Fibroblast of gingiva (primary cell): ENCODE results near the gene SLC34A2.
"Not testable (repeated sequence)": the region's sequence is repeated elsewhere in the genome, so short reads cannot be mapped to it uniquely, and the experiment has no call there.

Experiments used
- DNase-seq: peaks from one replicate; pipeline ENCODE4 v3.0.0-alpha.2; 2011; ENCODE audit warnings: low read depth

Gene SLC34A2

DNA sequence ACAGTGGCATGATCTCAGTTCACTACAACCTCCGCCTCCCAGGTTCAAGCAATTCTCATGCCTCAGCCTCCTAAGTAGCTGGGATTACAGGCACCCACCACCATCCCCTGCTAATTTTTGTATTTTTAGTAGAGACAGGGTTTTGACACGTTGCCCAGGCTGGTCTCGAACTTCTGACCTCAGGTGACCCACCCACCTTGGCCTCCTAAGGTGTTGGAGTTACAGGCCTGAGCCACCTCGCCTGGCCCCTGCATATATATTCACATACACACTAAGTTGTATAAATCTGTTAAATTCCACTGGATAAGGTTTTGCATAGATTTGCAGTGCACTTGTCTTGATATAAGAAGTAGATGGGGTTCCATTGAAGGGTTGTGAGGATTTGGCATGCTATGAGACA is 5.8 kb downstream of the SLC34A2 start:
- DNase-seq = not testable (repeated sequence)

DNA sequence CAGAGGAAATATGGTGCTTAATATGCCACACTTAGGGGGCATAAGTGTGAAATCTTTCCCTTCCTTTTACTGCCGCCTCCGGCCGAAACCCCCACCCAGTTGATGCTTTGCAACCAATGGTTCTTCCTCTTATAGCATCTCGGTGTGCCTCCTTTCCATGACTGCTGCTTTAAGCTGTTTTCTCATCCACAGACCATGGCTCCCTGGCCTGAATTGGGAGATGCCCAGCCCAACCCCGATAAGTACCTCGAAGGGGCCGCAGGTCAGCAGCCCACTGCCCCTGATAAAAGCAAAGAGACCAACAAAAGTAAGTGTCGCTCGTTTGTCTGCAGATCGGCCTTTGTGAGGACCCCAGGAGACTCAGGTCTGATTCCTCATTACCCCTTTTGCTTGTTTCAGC is 6.7 kb downstream of the SLC34A2 start:
- DNase-seq = no peak

DNA sequence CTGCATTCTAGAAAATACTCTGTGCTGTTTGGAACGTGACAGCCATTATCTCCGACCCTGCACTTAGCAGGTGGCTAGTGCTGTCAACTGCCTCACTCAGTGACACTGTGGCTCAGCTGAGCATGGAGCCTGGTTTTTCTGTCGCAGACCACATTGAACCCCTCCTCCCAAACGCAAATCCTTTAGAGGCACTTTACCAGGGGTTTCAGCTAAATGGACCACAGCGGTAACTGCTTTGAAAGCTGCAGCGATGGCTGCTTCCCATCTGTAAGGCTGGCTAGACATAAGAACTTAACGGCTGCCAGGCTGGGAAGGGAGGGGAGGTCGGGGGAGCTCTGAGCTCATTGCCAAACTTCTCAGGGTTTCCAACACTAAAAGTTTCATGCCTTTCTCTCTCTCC is 8.1 kb downstream of the SLC34A2 start:
- no peak for DNase-seq

DNA sequence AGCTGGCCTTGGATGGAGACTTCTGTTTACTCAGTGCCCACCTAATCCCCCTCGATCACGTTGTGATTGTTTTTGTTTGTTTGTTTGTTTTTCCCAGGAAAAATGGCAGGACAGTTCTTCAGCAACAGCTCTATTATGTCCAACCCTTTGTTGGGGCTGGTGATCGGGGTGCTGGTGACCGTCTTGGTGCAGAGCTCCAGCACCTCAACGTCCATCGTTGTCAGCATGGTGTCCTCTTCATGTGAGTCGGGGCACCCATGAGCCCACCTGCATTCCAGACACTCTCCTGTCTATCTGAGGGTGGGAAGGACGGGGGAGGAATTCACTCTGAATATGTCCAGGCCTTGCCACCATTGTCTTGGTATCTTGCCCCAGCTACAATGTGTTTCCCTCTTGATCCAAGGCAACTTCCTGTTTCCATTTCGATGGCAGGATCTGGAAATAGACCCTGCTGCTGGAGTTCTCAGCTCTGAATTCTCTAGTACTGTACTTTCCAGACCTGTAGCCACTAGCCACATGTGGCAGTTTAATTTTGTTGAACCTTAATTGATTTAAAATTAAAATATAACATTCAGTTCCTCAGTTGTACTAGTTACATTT is 10.5 kb downstream of the SLC34A2 start:
- no peak for DNase-seq

DNA sequence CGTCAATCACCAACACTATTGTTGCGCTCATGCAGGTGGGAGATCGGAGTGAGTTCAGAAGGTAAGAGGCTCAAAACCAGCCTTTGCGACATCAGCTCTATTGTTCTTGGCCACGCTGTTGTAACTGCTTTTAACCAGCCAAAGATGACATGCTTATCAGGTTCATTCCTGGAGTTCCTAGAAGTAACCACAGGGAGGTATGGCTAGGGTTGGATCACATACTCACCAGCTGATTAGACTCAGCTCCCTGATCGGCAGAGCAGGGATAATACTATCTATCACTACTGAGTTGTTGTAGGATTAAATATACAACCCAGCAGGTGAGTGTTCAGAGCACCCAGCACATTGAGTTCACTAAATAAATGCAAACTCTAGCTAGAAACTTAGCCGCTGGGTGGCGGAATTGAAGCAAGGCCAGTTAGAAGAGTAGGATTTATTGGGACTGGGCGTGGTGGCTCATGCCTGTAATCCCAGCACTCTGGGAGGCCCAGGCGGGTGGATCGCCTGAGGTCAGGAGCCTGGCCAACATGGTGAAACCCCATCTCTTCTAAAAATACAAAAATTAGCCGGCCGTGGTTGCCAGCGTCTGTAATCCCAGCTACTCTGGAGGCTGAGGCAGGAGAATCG is 12.4 kb downstream of the SLC34A2 start:
- no peak for DNase-seq

DNA sequence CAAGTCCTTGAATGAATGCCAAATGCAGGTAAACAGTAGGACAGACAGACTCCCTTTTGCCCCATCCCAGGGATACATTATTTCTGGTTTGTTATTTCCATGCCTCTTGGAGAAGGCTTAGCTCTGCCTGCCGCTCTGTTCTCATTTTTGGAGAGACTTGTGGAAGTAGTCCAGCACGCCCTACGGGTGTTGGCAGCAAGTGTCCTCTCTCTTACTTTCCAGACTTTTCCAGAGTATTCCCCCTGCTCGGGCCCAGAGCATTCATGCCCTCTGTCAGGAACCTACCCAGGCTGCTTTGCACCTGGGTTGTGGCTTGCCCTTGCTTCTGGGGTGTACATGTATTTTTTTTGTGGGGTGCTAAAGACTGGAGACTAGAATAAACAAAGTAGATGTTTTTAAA is 15.3 kb downstream of the SLC34A2 start:
- no peak for DNase-seq

DNA sequence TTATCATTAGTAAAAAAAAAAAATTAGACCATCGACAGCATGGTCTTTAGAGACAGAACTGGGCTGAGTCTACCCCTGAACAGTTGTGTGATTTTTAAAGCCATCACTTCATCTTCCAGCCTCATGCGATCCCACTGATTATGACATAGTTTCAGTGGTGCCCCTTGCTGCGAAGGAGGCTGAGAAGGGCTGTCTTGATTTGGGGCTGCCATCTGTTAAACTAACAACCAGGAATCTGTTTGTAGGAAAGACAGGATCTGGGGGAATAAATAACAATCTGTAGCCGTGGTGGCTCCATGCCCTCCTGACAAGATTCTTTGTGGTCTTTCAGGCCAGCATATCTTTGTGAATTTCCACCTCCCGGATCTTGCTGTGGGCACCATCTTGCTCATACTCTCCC is 17.1 kb downstream of the SLC34A2 start:
- no peak for DNase-seq

DNA sequence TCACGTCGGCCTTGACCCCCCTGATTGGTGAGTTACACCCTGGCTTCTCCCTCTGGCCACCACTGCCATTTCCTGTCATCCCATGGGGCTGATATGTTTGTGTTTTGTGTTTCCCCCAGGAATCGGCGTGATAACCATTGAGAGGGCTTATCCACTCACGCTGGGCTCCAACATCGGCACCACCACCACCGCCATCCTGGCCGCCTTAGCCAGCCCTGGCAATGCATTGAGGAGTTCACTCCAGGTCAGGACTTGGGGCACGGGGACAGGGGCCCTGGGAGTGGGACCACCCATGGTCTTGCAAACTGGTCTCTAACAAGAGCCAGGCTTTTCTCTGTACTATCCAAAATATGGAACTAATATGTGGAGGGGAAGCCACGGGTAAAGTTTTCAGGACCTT is 18.7 kb downstream of the SLC34A2 start:
- no peak for DNase-seq

DNA sequence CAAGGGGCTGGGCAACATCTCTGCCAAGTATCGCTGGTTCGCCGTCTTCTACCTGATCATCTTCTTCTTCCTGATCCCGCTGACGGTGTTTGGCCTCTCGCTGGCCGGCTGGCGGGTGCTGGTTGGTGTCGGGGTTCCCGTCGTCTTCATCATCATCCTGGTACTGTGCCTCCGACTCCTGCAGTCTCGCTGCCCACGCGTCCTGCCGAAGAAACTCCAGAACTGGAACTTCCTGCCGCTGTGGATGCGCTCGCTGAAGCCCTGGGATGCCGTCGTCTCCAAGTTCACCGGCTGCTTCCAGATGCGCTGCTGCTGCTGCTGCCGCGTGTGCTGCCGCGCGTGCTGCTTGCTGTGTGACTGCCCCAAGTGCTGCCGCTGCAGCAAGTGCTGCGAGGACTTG is 20.6 kb downstream of the SLC34A2 start:
- no peak for DNase-seq

DNA sequence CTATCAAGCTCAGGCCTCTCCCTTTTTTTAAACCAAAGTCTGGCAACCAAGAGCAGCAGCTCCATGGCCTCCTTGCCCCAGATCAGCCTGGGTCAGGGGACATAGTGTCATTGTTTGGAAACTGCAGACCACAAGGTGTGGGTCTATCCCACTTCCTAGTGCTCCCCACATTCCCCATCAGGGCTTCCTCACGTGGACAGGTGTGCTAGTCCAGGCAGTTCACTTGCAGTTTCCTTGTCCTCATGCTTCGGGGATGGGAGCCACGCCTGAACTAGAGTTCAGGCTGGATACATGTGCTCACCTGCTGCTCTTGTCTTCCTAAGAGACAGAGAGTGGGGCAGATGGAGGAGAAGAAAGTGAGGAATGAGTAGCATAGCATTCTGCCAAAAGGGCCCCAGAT is 21.5 kb downstream of the SLC34A2 start:
- DNase-seq = no peak

DNA sequence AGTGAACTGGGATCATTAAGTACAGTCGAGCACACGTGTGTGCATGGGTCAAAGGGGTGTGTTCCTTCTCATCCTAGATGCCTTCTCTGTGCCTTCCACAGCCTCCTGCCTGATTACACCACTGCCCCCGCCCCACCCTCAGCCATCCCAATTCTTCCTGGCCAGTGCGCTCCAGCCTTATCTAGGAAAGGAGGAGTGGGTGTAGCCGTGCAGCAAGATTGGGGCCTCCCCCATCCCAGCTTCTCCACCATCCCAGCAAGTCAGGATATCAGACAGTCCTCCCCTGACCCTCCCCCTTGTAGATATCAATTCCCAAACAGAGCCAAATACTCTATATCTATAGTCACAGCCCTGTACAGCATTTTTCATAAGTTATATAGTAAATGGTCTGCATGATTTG is 22.3 kb downstream of the SLC34A2 start:
- DNase-seq = no peak

DNA sequence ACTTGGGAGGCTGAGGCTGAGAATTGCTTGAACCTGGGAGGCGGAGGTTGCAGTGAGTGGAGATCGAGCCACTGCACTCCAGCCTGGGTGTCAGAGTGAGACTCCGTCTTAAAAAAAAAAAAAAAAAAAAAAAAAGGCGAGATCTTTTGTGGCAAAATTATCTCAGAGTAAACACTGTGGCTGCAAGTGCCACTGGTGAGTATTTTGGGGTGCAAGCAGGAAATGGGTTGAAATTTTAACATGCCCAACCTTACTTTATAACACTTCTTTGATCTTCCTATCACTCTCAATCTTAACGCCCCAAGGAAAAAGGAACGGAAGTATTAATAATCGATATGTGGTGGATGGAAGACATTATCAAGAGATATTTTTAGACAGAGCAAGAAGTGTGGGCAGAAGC is 32.1 kb downstream of the SLC34A2 start:
- no peak for DNase-seq

DNA sequence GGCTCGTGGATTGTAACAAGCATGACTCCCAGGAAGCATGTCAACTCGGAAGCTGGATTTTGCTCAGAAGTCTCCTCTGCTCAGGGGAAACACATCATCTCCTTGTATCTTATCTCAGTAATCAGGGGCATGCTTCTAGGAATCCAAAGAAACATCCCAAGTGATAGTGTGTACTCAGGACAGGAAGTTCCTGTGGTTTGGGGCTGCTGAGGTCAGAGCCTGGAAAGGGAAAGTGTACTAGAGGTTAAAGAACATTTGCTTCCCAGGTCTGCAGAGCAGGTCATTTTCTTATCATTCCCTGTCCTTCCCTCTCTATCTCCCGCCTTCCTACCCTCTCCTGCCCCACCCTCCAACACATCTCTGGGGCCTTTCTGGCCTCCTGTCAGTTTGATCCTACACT is 38.8 kb downstream of the SLC34A2 start:
- DNase-seq = no peak

DNA sequence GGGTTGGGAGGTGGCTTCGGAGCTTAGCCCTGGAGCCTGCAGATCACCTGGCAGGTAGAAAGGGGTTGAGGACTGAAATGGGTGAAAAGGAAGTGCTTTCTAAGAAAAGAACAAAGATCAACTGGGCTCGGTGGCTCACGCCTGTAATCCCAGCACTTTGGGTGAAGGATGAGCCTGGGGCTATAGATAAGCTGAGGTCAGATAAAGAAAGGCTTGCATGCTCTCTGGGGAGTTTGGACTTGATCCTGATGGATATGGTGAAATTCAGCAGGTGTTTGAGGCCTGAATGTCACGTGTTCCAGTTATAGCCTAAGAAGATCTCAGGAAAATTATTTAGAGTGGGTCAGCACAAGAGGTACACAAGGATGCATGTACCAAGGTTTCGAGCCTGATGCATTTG is 40.8 kb downstream of the SLC34A2 start:
- DNase-seq = no peak

DNA sequence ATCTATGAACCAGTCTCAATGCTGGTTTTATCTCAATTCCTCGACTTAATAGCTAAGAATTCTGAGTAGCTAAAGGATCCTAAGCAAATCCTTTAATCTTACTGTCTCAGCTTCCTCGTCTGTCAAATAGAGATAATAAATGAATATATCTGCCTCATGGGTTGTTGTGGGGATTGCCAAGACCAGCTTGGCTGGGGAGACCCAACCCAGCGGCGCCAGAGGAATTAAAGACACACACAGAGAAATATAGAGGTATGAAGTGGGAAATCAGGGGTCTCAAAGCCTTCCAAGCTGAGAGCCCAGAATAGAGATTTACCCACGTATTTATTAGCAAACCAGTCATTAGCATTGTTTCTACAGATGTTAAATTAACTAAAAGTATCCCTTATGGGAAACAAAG is 41.9 kb downstream of the SLC34A2 start:
- DNase-seq = no peak

DNA sequence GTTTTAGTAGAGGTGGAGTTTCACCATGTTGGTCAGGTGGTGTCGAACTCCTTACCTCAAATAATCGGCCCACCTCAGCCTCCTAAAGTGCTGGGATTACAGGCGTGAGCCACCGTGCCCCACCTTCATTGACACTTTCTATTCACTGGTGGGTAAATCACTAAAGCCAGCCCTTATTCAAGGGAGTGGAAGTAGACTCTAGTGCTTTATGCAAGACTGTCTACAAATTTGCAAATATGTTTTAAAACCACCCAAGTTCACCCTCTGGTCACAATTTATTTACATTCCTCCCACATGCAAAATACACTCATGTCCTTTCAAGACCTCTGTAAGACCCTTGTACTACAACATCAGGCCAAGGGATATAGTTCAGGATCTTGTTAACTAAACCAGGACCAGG is 45.0 kb downstream of the SLC34A2 start:
- no peak for DNase-seq

DNA sequence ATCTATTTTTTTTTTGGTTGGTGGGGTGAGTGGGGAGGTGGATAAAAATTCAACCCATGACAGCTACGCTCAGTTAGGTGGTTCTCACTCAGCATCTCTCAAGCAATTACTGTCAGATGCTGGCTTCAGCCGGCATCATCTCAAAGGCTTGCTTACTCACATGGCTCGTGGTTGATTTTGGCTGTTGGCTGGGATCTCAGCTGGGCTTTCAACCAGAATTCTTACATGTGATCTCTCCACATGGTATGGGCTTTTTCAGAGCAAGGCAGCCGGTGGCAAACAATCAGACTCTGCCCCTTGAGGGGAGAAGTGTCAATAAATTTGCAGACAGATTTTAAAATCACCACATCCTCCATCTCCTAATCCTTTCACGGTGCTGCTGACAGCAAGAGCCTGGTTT is 47.2 kb downstream of the SLC34A2 start:
- DNase-seq = peak; percentile 6

DNA sequence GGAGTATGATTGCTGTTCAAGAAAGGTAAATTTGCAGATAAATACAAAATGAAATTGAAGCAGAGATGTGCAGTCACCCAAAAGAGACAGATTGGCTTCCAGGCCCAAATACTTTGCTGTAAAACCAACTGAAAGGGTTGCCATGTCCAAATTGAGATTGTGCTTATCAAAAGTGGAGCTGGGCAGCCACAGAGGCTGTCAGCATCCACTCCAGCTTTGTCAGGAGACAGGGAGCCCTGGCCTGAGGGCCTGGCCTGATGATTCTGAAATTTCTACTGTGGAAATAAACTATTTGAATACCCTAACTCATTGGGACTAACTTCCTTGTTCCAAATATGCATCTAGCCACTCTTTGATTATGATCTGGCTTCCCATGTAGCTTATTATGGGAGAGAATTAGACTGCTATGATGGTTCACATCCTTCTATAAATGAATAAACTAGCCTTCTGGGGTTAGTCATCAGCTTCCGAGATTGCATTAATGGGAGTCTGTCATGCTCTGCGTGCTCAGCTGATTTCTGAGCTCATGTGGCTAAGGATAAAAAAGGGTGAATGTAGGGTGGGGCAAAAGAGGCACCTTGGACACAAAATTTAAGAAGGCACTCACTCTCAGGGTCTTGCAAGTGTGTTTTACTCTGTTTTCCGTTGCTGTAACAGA is 48.2 kb downstream of the SLC34A2 start:
- DNase-seq = no peak

DNA sequence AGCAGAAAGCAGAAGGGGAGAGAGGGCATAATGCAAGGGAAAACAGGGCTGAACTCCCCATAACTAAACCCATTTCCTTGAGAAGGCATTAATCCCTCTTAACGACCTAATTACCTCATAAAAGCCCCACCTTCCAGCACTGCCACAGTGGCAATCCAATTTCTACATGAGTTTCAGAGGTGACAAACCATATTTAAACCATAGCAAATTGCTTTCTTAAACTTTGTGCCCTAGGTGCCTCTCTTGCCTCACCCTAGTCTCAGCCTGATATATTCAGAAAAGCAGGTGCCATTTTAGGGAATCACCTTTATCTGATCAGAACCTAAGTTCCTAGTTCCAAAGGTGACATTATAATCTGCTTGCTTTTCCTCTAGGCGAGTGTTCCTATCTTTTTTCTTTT is 48.9 kb downstream of the SLC34A2 start:
- DNase-seq = no peak

DNA sequence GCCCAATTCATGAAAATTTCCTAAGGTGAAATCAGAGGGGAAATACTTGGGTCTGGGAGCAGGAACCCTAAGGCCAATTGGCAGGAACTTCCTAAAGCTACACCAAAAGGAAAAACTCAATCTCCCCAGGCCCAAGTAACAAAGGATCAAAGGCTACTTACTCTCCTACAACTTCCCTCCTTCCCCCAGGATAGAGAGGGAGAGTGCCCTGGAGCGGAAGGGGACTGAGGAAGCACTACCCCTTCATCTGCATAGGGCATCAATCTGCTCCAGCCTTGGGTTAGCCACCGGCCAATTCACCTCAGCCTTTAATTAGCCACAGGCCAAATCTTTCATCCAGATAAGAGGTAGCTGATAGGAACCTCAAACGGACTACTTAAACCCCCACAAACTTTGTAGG is 55.0 kb downstream of the SLC34A2 start:
- DNase-seq = no peak

DNA sequence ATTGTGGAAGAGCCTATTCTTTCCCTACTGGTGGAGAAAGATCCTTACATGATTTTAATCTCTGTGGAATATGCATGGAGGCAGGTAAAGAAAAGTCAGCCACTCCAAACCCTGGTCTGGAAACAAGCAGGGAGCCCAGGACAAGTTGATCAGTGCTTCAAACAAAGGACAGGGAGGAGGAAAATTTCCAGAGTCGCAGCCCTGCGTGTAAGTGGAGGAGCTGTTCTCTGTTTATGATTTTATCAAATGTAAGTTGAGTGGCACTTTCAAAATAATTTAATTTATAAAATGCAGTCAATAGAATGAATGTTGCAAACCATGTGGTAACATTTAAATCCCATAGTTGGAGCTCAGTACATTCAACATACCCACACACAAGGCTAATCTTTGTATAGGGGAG is 57.0 kb downstream of the SLC34A2 start:
- no peak for DNase-seq

DNA sequence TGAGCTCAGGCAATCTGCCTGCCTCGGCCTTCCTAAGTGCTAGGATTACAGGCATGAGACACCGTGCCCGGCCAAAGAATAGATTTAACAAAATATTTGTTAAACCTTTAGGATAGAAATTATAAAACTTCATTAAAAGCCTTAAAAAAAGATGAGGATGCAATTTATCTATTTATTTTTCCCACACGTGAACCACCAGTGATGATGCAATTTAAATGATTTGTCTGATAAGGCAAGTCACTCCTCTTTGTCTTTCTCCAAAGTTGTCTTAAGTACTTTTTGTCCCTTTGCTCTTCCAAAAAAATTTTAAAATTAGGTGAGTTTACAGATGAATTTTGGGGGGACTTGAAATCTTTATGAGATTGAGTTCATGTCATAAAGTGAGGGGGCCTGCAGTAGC is 58.2 kb downstream of the SLC34A2 start:
- no peak for DNase-seq

DNA sequence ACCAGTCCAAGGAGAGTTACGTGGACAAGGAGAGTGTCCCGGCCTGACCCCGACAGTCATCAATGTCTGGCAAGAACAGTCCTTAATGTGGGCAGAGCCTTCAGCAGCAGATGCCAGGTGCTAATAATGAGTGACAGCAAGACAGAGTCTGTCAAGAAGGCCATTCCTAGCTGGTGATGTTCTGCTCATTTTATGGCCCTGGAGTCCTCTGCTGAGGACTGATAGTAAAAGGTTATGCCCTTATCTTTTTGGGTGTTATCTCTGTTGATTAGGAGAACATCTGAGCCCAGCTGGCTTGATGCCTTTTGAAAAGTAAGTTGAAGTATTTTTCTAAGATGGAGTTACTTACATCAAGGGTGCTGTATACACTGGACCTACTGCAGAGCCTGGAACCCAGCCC is 67.3 kb downstream of the SLC34A2 start:
- DNase-seq = no peak

DNA sequence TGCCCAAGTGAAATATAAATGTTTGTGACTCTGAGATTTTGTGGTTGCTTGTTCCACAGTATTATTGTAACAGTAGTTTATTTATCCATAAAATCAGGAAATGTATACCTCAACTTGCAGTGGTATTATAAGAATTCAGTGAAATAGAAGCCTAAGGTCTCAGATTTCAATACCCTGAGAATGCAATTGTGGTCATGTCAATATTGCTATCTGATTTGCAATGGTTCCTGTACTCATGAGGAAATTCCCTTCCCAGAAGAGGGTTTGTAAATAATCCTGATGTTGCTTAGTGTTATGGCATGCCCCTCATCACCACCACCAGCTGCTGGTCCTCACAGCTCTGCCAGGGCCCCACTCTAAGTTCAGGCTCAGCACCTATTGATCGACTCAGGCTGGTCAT is 67.8 kb downstream of the SLC34A2 start:
- no peak for DNase-seq
